K562 (cell line): ENCODE data around the gene SPATC1L.

Experiments
- CTCF ChIP-seq, 3 experiments: IDR thresholded peaks in 2 of 3; conservative IDR thresholded peaks in 1 of 3; 2 replicates each; pipeline ENCODE4 v1.5.1; 2011 to 2012; ENCODE audit warnings: low read length in 3 of 3, mild to moderate bottlenecking in 3 of 3, control low read depth in 2 of 3, improper control_type of control experiment in 1 of 3, inconsistent platforms in 1 of 3, low read depth in 1 of 3, mixed read lengths in 1 of 3, moderate library complexity in 1 of 3; ENCODE audit not compliant: insufficient read depth in 2 of 3
- EZH2 ChIP-seq: IDR thresholded peaks from 2 replicates; pipeline ENCODE4 v1.6.1; 2012; ENCODE audit warnings: low read depth, mild to moderate bottlenecking, inconsistent platforms, low read length, borderline replicate concordance
- HDAC1 ChIP-seq, 2 experiments: fragments of 450-650 bp; IDR thresholded peaks; 2 replicates each; pipeline ENCODE4 v1.6.1; 2016 to 2017; ENCODE audit warnings: inconsistent platforms in 1 of 2, mild to moderate bottlenecking in 1 of 2, moderate library complexity in 1 of 2
- HNRNPLL ChIP-seq: fragments of 200-400 bp; formaldehyde crosslinking; IDR thresholded peaks from 2 replicates; pipeline ENCODE4 v1.6.1; 2017; ENCODE audit warnings: low read length, low read depth, mild to moderate bottlenecking; ENCODE audit not compliant: poor library complexity, severe bottlenecking
- PYGO2 ChIP-seq: fragments of 450-650 bp; IDR thresholded peaks from 2 replicates; pipeline ENCODE4 v1.6.1; 2016; ENCODE audit warnings: mild to moderate bottlenecking, missing genetic modification characterization, moderate library complexity, missing compliant biosample characterization
- SMC3 ChIP-seq: conservative IDR thresholded peaks from 2 replicates; pipeline ENCODE4 v1.6.1; 2011; ENCODE audit warnings: low read depth, low read length, improper control_type of control experiment; ENCODE audit not compliant: insufficient read depth
- YY1 ChIP-seq, 3 experiments: IDR thresholded peaks; 2 replicates each; pipeline ENCODE4 v1.6.1; 2011; ENCODE audit warnings: low read length in 2 of 3, mild to moderate bottlenecking in 2 of 3, moderate library complexity in 2 of 3, borderline replicate concordance in 1 of 3, control low read depth in 1 of 3, low read depth in 1 of 3; ENCODE audit not compliant: insufficient read depth in 3 of 3, insufficient replicate concordance in 2 of 3, control insufficient read depth in 1 of 3, insufficient read length in 1 of 3; ENCODE audit errors: extremely low read depth in 1 of 3

- no peak for TF ChIP-seq YY1 (IDR thresholded peaks at IDR 0.05; ENCODE audit: borderline replicate concordance in 1 of 3, control insufficient read depth in 1 of 3, extremely low read depth in 1 of 3, insufficient read depth in 3 of 3, insufficient read length in 1 of 3, insufficient replicate concordance in 2 of 3, low read depth in 1 of 3, low read length in 2 of 3)
- TF ChIP-seq HDAC1 (IDR thresholded peaks at IDR 0.05), result no peak
- no peak for TF ChIP-seq PYGO2 (tag)
- no peak for TF ChIP-seq SMC3
- no peak for TF ChIP-seq HNRNPLL
- no peak for TF ChIP-seq EZH2
- 0 out of 6 replicates have a peak, but pooled peaks of 1 of the 3 experiments have one; percentile 30 for TF ChIP-seq CTCF (IDR thresholded peaks at IDR 0.05 in 2 of 3, conservative IDR thresholded peaks at IDR 0.05 in 1 of 3; ENCODE audit: insufficient read depth in 2 of 3, low read depth in 1 of 3, low read length in 3 of 3)
Observed at GRCh38 chr21:46138383-46138970, 45.8 kb downstream of the SPATC1L start.
